ENCODE data around the gene TCF7L1.

DNA sequence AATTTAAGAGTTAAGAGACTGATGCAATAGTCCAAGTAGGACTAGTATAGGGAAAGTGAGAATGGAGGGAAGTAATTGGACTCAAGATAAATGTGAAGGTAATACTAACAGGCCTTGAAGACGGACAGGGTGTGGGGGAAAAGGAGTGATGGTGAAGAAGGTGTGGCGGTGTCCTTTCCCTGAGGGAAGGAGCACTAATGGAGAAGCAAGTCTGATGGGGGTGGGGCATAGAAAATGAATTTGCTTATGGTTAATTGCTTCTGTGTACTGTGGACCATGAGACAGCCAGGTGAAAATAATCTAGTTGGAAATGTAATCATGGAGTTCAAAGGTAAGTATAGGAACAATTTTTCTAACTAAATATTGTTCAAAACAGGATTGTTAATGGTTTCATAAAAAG is 201.7 kb downstream of the TCF7L1 start:
- TF ChIP-seq, protein P1, sequence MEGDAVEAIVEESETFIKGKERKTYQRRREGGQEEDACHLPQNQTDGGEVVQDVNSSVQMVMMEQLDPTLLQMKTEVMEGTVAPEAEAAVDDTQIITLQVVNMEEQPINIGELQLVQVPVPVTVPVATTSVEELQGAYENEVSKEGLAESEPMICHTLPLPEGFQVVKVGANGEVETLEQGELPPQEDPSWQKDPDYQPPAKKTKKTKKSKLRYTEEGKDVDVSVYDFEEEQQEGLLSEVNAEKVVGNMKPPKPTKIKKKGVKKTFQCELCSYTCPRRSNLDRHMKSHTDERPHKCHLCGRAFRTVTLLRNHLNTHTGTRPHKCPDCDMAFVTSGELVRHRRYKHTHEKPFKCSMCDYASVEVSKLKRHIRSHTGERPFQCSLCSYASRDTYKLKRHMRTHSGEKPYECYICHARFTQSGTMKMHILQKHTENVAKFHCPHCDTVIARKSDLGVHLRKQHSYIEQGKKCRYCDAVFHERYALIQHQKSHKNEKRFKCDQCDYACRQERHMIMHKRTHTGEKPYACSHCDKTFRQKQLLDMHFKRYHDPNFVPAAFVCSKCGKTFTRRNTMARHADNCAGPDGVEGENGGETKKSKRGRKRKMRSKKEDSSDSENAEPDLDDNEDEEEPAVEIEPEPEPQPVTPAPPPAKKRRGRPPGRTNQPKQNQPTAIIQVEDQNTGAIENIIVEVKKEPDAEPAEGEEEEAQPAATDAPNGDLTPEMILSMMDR (IDR thresholded peaks at IDR 0.05), result no peak
- TF ChIP-seq POLR2A (IDR thresholded peaks at IDR 0.05) (no peak), POLR2AphosphoS5 (IDR thresholded peaks at IDR 0.05) (no peak)

Data from suprapubic skin (tissue), 4 donors.